CD14-positive monocyte (primary cell): ENCODE data around the gene R3HDM2. TPM values are rescaled to one million over a fixed set of nuclear protein-coding genes. Genes with fewer than 3 reads are reported as not detected.
"Not testable (repeated sequence)": the region's sequence is repeated elsewhere in the genome, so short reads cannot be mapped to it uniquely, and the experiment has no call there.

Experiments used
- DNase-seq, 3 donors: peaks; one replicate each; pipeline ENCODE4 v3.0.0-alpha.2; 2011 to 2022
- H2AFZ ChIP-seq: 2 replicates; pipeline ENCODE4 v1.6.0; 2012; ENCODE audit warnings: mild to moderate bottlenecking, low read depth, low read length, inconsistent platforms; ENCODE audit not compliant: insufficient read depth, poor library complexity, severe bottlenecking
- H3K27ac ChIP-seq, 2 donors: 1 replicate in 1 of 2; 2 replicates in 1 of 2; pipeline ENCODE4 v1.5.1; 2012 to 2013; ENCODE audit warnings: low read length in 2 of 2, control low read depth in 1 of 2, inconsistent platforms in 1 of 2, low read depth in 1 of 2, mild to moderate bottlenecking in 1 of 2
- H3K27me3 ChIP-seq, 2 donors: one replicate each; pipeline versions ENCODE4 v1.6.0 to v1.6.1; 2011 to 2013; ENCODE audit warnings: low read length in 2 of 2; ENCODE audit not compliant: control insufficient read depth in 2 of 2, insufficient read depth in 2 of 2
- H3K36me3 ChIP-seq, 2 donors: replicated peaks in 1 of 2; 1 replicate in 1 of 2; 2 replicates in 1 of 2; pipeline versions ENCODE4 v1.5.1 to v1.6.1; 2012 to 2013; ENCODE audit warnings: low read length in 2 of 2, control low read depth in 1 of 2, inconsistent platforms in 1 of 2, mild to moderate bottlenecking in 1 of 2; ENCODE audit not compliant: insufficient read depth in 2 of 2, control insufficient read depth in 1 of 2
- H3K4me1 ChIP-seq, 2 donors: 1 replicate in 1 of 2; 2 replicates in 1 of 2; pipeline versions ENCODE4 v1.5.1 to v1.6.1; 2012 to 2013; ENCODE audit warnings: low read length in 2 of 2, control low read depth in 1 of 2, inconsistent platforms in 1 of 2, mild to moderate bottlenecking in 1 of 2, moderate library complexity in 1 of 2; ENCODE audit not compliant: insufficient read depth in 2 of 2, control insufficient read depth in 1 of 2
- H3K4me2 ChIP-seq: replicated peaks from 2 replicates; pipeline ENCODE3; 2012; ENCODE audit warnings: low read length, moderate library complexity, mild to moderate bottlenecking; ENCODE audit not compliant: poor library complexity, severe bottlenecking; ENCODE audit errors: extremely low read depth
- H3K4me3 ChIP-seq, 3 experiments: fragments of 200-600 bp in 1 of 3; sonication (generic) in 1 of 3; replicated peaks in 1 of 3; 1 replicate in 2 of 3; 2 replicates in 1 of 3; pipeline ENCODE4 v1.5.1; 2011 to 2013; ENCODE audit warnings: low read length in 3 of 3, mild to moderate bottlenecking in 3 of 3, control low read depth in 2 of 3, low read depth in 2 of 3, inconsistent platforms in 1 of 3, moderate library complexity in 1 of 3
- H3K79me2 ChIP-seq: 2 replicates; pipeline ENCODE4 v1.6.0; 2012; ENCODE audit warnings: mild to moderate bottlenecking, control low read depth, inconsistent platforms, low read length, moderate library complexity; ENCODE audit not compliant: insufficient read depth
- H3K9ac ChIP-seq: 2 replicates; pipeline ENCODE4 v1.6.0; 2017; ENCODE audit warnings: low read length, mild to moderate bottlenecking; ENCODE audit not compliant: insufficient read depth, poor library complexity, severe bottlenecking
- H3K9me3 ChIP-seq, 2 donors: replicated peaks in 1 of 2; 1 replicate in 1 of 2; 2 replicates in 1 of 2; pipeline versions ENCODE4 v1.5.1 to v1.6.1; 2012 to 2013; ENCODE audit warnings: low read length in 2 of 2, control low read depth in 1 of 2; ENCODE audit not compliant: control insufficient read depth in 1 of 2, insufficient read depth in 1 of 2
- H4K20me1 ChIP-seq: 2 replicates; pipeline ENCODE4 v1.6.0; 2012; ENCODE audit warnings: mild to moderate bottlenecking, low read length, control low read depth, moderate library complexity; ENCODE audit not compliant: insufficient read depth
- H3K27ac Mint-ChIP-seq, 7 donors: one replicate each; pipeline ENCODE4 v1.8.0; 2020; ENCODE audit warnings: mild to moderate bottlenecking in 7 of 7, mixed read lengths in 7 of 7, moderate library complexity in 6 of 7, inconsistent platforms in 2 of 7
- H3K27me3 Mint-ChIP-seq, 3 donors: one replicate each; pipeline ENCODE4 v1.8.0; 2021 to 2022; ENCODE audit warnings: low read depth in 3 of 3, mild to moderate bottlenecking in 3 of 3, mixed read lengths in 3 of 3, moderate library complexity in 3 of 3, inconsistent platforms in 1 of 3
- H3K36me3 Mint-ChIP-seq, 2 donors: one replicate each; pipeline ENCODE4 v1.8.0; 2020; ENCODE audit warnings: mixed read lengths in 2 of 2, inconsistent platforms in 1 of 2, mild to moderate bottlenecking in 1 of 2
- H3K4me1 Mint-ChIP-seq: one replicate; pipeline ENCODE4 v1.8.0; 2020; ENCODE audit warnings: mild to moderate bottlenecking, mixed read lengths
- H3K4me3 Mint-ChIP-seq, 2 donors: one replicate each; pipeline ENCODE4 v1.8.0; 2020; ENCODE audit warnings: mild to moderate bottlenecking in 2 of 2, mixed read lengths in 2 of 2, moderate library complexity in 1 of 2
- H3K9me3 Mint-ChIP-seq, 7 donors: one replicate each; pipeline ENCODE4 v1.8.0; 2020 to 2022; ENCODE audit warnings: mixed read lengths in 7 of 7, mild to moderate bottlenecking in 6 of 7, moderate library complexity in 6 of 7, inconsistent platforms in 2 of 7
- CTCF ChIP-seq: fragments of 200-600 bp; IDR thresholded peaks from one replicate; pipeline ENCODE4 v1.8.0; 2022; ENCODE audit warnings: antibody characterized with exemption, mild to moderate bottlenecking
- WGBS: methylation state at CpG from one replicate; pipeline ENCODE4 v1.1.5; 2013; ENCODE audit warnings: missing lambda C conversion rate; ENCODE audit not compliant: insufficient coverage; 5-methylcytosine and 5-hydroxymethylcytosine counted together
- intact Hi-C, 2 donors: fragments of 100-400 bp; cut with micrococcal nuclease; formaldehyde crosslinking; loops; one replicate each; pipeline versions ENCODE4 v1.15.0 to v1.15.1; 2023
- polyA plus RNA-seq, 3 donors: library from polyadenylated mRNA; depleted of rRNA in 1 of 3; unstranded in 2 of 3; stranded (reverse) in 1 of 3; fragments of 300-500 nt in 2 of 3; fragments of >200 nt in 1 of 3; fragmentation: Illumina TruSeq in 2 of 3; gene quantifications; 1 replicate in 2 of 3; 2 replicates in 1 of 3; pipeline ENCODE4 v1.2.3, GENCODE V29; 2012 to 2021

The R3HDM2 gene
- polyA plus RNA-seq, 3 donors: 4.2 to 69.4 (median 7.3) TPM

- no peak overlapping the region for H2AFZ ChIP-seq
- H4K20me1 ChIP-seq: no peaks in the 10 kb centered on the region
- no peak overlapping the region for H3K4me2 ChIP-seq
- H3K4me3 ChIP-seq: no peak overlapping the region
- no peak overlapping the region for H3K9ac ChIP-seq
- no peaks in the 10 kb centered on the region for H3K4me1 Mint-ChIP-seq
- no peak overlapping the region for H3K27ac Mint-ChIP-seq
- H3K4me3 Mint-ChIP-seq: no peak overlapping the region
- TF ChIP-seq CTCF: no peak
- no peaks in the 10 kb centered on the region for H3K27me3 ChIP-seq
- WGBS: no CpG with 5 or more reads among the region's 1 CpG
- H3K4me1 ChIP-seq: no peaks in the 10 kb centered on the region
- H3K36me3 Mint-ChIP-seq: peaks cover 79 to 93% of the 10 kb centered on the region in 2 donors
- no peak for DNase-seq
- intact Hi-C loops: loop anchor here in 1 of 2 donors (10.0 kb wide), 1 partner anchor 155 kb away; the partner anchor contains the start of genes GLI1 and INHBE
- no peaks in the 10 kb centered on the region for H3K9me3 ChIP-seq
- H3K9me3 Mint-ChIP-seq: no peaks in the 10 kb centered on the region
- H3K36me3 ChIP-seq: peaks cover 80 to 99% of the 10 kb centered on the region in 2 donors
- H3K27ac ChIP-seq: no peak overlapping the region
- no peaks in the 10 kb centered on the region for H3K79me2 ChIP-seq
- H3K27me3 Mint-ChIP-seq: peaks cover 0 to 1% (median 0%) of the 10 kb centered on the region in 3 donors
These were observed 131.3 kb downstream of the R3HDM2 start for GRCh38 chr12:57299514-57300016.

DNA sequence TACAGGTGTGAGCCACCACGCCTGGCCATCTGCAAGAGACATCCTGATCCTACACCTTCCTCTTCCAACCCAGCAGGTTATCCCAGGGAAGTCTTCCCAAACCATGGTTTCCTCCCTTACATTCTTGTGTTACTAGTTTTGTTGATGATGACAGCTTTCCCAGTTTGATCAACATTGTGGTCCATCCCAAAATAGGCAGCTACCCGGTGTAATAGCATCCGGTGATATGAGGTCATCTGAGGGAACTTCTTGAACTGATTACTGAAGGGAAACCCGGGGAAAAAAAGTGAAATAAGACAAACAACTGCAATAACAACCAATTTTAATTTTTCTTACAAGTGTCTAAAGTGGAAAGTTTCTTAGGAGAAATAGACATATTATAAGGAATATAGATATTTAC is 134.6 kb downstream of the R3HDM2 start:
- H3K9me3 Mint-ChIP-seq: no peaks in the 10 kb centered on the region
- no peaks in the 10 kb centered on the region for H3K79me2 ChIP-seq
- no peaks in the 10 kb centered on the region for H3K4me1 Mint-ChIP-seq
- no peak overlapping the region for H3K27ac Mint-ChIP-seq
- no peak overlapping the region for H3K4me2 ChIP-seq
- no peak overlapping the region for H3K9ac ChIP-seq
- H3K36me3 Mint-ChIP-seq: peaks cover 81 to 95% of the 10 kb centered on the region in 2 donors
- no peaks in the 10 kb centered on the region for H3K4me1 ChIP-seq
- TF ChIP-seq CTCF: no peak
- no peaks in the 10 kb centered on the region for H3K27me3 ChIP-seq
- 90% methylated on average over 2 of the region's 4 CpGs for WGBS
- H3K27me3 Mint-ChIP-seq: no peaks in the 10 kb centered on the region
- H3K36me3 ChIP-seq: peaks cover 89 to 98% of the 10 kb centered on the region in 2 donors
- H4K20me1 ChIP-seq: no peaks in the 10 kb centered on the region
- H3K9me3 ChIP-seq: no peaks in the 10 kb centered on the region
- H2AFZ ChIP-seq: no peak overlapping the region
- H3K4me3 Mint-ChIP-seq: no peak overlapping the region
- no peak overlapping the region for H3K4me3 ChIP-seq
- intact Hi-C loops: no loop called here
- DNase-seq: no peak
- no peak overlapping the region for H3K27ac ChIP-seq

DNA sequence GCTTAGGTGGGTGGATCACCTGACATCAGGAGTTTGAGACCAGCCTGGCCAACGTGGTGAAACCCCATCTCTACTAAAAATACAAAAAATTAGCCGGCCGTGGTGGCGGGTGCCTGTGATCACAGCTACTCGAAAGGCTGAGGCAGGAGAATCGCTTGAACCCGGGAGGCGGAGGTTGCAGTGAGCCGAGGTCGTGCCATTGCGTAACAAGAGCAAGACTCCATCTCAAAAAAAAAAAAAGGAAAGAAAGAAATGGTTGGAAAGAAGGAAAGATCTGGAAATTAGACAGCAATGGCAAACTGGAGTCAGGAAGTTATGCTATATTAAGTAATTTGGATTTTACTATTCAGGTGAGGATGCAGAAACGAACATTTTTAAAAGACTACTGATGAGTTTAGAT is 148.8 kb downstream of the R3HDM2 start:
- H3K9ac ChIP-seq, H3K4me3 ChIP-seq, DNase-seq, H3K27me3 ChIP-seq, H3K4me1 Mint-ChIP-seq, H3K4me2 ChIP-seq, H2AFZ ChIP-seq, H3K9me3 ChIP-seq, H3K79me2 ChIP-seq, intact Hi-C loops, H3K27me3 Mint-ChIP-seq, H3K4me1 ChIP-seq, H3K4me3 Mint-ChIP-seq, H3K27ac Mint-ChIP-seq, H4K20me1 ChIP-seq, H3K27ac ChIP-seq, H3K9me3 Mint-ChIP-seq: not testable (repeated sequence)
- peaks cover 92 to 93% of the 10 kb centered on the region in 2 donors for H3K36me3 Mint-ChIP-seq
- H3K36me3 ChIP-seq: peaks cover 85 to 99% of the 10 kb centered on the region in 2 donors
- 100% methylated on average over 7 of the region's 12 CpGs for WGBS
